HG03175 (cell line): ENCODE measurements around the gene CFAP161.

Experiments used
- ATAC-seq: cut with Tn5 transposase; IDR thresholded peaks from one replicate; pipeline ENCODE4 v1.9.1; 2021; ENCODE audit warnings: mild to moderate bottlenecking, moderate library complexity; ENCODE audit not compliant: unreplicated experiment

The CFAP161 gene

DNA sequence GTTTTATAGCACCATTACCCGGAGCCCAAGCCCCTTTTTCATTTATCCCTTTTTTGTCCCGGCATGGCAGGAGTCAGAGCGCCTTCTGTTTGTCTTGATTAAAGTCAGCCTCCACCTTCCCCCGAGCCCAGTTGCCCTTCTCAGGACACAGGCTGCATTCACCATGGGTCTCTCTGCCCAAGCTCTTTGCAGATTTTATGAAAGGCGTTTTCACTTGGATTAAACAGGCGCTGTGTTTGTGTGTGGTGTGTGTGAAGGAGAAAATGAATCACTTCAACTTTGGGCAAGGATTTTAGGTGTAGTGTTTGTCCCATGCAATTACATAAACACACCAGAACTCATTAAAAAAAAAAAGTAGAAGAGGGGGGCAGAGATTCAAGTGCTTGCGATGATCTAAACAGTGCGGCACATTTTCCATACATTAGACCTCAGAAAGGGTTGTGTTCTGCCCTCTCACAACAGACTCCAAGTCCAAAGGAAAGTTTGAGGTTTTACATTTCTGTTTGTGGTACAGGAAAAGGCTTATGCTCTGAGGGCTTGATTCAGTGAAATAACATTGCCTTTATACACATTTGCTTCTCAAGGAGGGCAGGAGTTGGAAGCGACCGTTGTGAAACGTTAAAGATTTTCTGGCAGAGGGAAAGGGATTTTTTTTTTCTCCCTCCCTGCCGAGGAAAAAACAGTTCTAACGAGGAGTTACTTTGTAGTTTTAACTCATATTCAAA is 48.1 kb downstream of the CFAP161 start:
- ATAC-seq = no peak

DNA sequence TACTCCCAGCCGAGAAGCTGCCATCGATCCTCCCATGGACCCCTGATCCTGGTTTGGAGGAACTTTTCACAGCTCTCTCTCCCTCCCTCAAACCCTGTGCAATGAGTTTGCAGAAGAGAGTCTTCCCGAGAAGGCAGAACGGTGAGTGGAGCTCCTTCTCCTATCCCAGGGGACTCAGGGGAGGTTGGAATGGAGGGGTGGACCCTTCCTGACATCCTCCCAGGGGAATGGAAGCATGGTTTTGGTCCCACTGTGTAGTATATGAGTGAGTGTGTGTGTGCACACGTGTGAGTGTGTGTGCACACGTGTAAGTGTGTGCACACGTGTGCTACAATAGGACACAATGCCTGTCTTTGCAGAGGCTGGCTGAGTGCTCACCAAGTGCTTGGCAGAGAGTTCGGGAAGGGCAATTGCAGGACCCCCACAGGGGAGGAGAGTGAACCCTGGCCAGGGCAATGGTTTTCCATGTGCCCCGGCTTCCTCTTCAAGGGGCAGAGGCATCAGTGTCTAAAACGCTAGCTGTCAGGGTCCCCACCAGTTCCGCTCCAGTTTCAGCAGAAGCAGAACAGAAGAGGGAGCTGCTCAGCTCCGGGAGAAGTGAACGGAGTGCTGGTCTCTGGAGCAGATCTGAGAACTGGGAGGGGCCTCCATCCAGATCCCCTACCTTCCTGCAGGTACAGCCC is 48.8 kb downstream of the CFAP161 start:
- no peak for ATAC-seq

DNA sequence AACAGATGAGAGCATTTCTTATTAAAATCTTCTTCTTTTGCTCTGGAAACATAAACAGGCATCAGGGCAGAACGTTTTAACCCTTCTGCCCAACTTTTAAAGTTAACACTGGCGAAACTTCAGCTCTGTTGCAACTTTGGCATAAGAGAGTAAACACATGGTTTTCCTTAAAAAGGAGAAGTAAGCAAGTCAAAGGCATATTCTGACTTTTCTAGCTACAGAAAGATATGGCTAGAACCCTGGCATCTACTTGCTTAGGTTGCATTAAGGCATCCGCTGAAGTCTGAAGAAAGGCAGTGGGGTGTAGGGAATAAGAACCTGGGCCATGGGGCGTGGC is 49.3 kb downstream of the CFAP161 start:
- ATAC-seq = no peak

DNA sequence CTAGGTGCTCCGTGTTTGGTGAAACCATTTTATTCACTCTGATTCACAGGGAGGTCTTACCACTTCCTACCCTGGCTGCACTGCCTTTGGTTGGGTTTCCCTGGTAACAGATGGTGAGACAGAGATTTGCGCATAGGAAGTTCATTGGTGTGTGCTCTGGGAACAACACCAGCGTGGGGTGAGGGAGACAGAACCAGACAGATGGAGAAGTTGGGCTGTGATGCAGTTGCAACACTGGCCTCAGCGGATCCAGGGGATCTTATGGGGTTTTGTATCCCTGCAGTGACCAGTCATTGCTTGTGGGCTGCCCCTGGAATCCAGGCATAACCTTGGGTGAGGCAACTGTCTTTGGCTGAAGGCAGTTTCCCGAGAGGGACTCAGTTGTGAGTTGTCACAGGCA is 50.1 kb downstream of the CFAP161 start:
- ATAC-seq = no peak

DNA sequence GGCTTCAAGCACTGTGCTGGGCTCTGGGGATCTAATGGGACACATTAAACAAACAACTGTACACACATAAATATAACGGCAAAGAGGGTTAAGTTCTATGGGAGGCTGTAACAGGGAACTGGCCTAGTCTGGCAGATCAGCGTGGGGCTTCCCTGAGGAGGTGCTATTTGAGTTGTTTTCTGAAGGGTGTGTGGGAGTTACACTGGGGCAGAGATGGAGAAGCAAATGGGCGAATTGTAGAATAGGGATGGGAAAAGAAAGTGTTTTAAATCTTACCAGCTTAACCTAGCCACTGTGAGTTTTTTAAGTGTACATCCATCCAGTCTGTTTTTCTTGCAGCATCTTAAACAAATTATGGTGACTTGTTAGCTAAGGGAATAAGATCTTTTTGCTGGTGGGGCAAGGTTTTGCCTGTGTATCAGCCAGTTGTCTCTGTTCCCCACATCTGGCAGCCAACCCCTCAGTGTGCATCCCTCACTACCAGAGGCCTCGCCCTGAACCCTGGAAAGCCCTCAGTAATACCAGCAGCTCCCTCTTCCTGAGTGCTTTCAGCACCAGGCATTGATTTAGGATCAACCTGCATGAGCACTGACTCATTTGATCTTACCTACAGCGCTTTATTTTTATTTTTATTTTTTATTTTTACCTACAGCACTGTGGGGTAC is 51.7 kb downstream of the CFAP161 start:
- no peak for ATAC-seq

DNA sequence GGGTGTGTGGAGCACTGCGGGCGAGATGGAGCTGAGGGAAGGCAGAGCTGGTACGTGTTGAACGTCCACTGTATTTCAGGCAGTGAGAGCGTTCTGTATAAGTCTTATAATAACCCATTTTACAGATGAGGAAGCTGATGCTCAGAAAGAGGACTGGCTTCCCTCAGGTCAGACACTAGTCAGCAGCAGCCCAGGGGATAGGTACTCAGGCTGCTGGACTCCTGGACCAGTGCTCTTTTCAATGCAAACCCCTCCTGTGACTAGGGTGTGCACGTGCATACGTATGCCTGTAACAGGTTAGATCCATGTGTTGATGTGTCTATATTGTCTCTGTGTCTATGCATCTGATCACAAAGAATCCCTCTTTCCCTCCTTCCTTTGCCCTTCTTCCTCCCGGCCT is 54.3 kb downstream of the CFAP161 start:
- no peak for ATAC-seq

DNA sequence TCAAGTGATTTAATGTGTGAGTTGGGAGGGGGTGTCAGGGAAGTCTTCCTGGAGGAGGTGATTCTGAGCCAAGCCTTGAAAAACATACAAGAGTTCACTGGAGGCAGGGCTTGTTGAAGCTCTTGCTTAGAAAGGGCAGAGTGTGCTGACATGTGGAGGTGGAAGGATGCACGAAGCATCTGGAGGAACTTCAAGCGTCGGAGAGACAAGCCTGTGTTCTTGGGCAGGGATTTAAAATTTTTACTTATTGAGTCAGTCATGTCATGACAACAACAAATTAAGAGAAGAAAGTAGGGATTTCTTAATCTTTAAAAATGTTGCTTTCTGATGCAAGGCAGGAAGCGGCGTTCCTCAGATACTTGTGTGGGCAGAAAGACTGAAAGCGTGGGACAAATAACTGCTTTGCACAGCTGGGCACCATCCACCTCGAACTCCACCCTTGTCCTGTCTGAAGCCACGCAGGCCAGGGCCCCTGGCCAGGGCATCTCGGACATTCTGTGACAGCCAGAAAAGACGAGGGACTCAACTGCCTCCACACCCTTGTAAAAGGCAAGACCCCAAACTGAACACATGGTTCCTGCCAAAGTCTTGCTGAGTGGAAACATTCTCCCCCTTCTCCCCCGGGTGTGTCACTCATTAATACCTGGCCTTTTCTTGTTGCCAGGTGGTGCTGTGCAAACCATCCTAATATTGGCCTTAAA is 55.7 kb downstream of the CFAP161 start:
- no peak for ATAC-seq

DNA sequence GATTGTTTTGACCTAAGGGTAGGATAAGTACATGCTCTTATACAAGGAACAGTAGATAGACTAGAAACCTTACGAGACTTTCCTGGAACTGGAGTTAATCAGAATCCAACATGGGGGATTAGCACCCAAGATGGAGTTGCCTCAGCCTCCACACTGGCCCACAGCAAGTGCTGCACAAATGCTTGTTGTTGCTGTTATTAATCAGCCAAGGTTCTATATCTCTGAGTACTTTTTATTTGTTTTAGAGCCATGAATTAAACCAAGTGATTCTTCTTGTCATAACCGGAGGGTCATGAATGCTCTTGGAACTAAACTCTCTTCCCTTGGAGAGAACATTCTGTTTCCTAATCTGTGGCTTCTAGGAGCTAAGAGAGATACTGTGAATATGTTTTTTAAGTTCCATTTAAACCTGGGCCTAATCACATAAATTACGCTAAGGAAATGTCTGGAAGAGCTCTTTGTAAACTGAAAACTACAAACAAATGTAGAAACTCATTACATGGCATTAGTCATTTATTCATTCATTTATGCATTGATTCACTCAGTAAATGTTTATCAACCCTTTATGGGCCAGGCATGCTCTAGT is 56.9 kb downstream of the CFAP161 start:
- ATAC-seq = no peak

DNA sequence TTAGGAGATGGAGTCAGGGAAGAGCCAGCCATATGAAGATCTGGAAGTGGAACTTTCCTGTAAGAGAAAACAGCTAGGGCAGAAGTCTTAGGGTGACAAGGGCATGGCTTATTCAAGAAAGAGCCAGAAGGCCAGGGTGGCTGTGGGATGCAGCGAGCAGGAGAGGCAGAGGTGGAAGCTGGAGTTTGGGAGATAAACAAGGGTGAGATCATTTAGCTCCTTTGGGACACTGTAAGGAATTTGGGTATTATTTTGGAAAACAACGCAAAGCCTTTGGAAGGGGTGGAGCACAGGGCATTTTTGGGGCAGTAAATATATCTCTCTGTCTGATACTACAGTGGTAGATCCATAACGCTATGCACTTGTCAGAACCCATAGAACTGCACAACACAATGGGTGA is 57.6 kb downstream of the CFAP161 start:
- no peak for ATAC-seq

DNA sequence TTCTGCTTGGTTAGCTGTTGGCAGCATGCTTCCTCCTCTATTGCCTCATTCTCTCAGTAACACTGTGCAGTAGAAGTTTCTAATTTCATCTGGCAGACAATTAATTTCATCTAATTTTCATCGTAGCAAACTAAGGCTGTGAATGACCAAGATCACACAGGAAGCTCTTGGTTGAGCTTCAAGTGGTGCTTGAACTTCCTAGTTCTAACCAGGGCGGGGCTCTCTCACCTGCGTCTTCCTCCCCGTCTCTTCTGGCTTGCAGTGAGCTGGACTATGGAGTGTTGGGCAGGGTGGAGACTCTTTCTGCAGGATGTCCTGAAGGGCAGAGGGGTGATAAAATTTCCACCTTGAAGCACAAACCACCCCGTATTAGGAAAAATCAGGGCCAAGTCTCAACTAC is 60.7 kb downstream of the CFAP161 start:
- no peak for ATAC-seq

DNA sequence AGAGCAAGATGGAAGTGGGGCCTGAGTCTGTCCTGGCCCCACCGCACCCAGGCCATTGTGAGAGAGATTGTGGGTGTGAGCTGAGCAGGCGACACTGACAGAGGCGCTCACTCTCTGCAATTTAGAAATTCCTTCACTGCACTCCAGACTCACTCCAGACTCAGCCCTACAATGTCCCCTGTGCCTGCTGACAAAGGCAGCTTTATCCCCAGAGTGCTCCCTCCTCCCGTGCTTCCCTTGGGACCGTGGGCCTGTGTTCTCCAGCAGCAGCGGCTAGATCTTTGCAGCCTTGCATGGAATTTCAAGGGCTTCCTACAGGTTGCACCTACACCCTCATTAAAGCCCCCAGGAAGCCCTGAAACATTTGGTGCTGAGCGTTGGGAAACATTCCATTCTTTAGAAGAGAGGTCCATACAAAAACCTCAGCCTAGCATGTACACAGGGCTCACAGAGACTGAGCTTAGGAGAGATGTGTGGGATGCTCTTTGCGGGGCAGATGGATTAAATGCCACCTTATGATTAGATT is 61.3 kb downstream of the CFAP161 start:
- no peak for ATAC-seq

DNA sequence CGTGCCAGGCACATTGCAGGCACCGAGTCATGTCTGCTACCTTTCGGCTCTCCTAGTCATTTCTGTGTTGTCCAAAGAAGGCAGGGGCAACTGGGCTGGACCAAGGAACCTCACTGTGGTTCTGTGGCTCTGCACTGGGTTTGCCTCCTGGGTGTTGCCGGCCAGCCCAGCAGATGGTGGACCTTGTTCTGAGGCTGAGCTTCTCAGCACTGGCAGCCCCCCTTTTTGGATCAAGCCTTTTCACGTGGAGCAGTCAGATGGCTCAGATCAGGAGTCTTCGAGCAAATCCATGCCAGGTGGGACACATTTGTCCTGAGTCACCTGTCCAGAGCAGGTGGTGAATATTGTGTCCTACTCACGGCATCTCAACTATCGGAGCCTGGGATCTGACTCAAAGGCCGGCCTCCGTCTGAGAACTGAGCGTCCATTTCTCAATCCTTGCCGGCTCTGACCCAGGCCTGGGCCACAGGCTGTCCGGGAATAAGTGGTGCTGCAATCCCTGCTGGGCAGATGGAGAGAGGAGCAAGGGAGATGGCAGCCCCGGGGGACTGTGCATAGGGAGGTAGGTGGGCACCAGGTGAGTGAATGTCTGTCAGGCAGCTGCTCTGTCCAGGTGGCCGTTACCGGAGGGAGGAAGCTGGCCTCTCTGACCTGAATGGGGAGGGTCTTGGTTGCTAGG is 62.6 kb downstream of the CFAP161 start, which contains the start of gene IL16:
TSS of gene IL16 (plus strand) at position 304 of the 679 bp plus-strand sequence. CDS start 28,521 bp downstream, outside the sequence.
- no peak for ATAC-seq

DNA sequence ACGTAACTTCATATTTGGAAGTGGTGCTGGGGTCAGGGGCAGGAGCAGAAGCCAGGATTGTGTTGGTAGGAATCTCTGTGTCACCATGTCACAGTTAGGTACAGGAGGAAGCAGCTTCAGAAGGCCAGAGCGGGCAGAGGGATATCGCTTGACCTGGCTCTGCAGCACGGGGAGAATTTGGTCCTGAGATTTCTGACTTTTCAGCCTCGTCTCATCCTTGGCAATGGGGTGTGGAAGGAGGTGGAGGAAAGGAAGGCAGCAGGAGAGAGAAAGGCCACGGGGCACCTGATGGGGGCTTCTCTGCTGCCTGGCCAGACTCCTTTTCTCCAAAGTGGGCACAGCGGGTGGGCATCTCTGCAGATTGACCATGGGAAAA is 63.2 kb downstream of the CFAP161 start:
- ATAC-seq = no peak

DNA sequence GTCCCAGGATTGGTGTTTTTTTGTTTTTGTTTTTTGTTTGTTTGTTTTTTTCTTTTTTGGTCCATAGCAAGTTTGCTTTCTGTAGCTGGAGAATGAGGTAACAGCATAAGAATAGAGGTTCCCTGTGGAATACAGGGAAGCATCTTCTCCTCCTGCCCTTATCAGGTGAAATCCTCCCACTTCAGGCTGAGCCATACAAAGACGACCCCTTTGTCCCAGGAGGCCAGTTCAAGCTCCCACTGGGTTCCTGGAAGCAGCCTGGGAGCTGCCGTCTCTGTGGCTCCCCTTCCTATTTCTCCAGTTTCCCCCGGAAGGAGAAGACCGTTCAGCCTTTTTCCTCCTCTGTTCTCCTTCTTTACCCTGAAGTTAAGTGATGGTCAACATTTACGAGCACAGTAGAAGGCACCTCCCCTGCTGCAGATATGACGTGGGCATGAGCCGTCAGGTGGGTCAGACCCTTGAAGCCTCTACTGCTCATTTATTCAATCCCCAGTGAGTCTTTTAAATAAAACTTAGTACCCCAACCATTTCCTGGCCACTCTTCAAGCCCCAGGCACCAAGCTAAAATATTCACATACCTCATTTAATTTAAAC is 63.7 kb downstream of the CFAP161 start:
- no peak for ATAC-seq
